PC-3 (cell line): ENCODE results near the gene ADAMTS1.

Experiments
- EZH2 ChIP-seq: fragments of 300-600 bp; sonication (generic); IDR thresholded peaks from one replicate; pipeline ENCODE4 v1.6.1; 2017; ENCODE audit warnings: antibody characterized with exemption, mild to moderate bottlenecking, low read length; ENCODE audit not compliant: unreplicated experiment
- TF ChIP-seq, protein P1 (sequence below): fragments of 300-600 bp; sonication (generic); conservative IDR thresholded peaks from 2 replicates; pipeline ENCODE4 v1.5.1; 2017; ENCODE audit warnings: antibody characterized with exemption, low read depth, mild to moderate bottlenecking, low read length

GRCh38 chr21:26812173-26812572 is 33.0 kb downstream of the ADAMTS1 start:
- TF ChIP-seq EZH2, result no peak
- TF ChIP-seq, protein P1, sequence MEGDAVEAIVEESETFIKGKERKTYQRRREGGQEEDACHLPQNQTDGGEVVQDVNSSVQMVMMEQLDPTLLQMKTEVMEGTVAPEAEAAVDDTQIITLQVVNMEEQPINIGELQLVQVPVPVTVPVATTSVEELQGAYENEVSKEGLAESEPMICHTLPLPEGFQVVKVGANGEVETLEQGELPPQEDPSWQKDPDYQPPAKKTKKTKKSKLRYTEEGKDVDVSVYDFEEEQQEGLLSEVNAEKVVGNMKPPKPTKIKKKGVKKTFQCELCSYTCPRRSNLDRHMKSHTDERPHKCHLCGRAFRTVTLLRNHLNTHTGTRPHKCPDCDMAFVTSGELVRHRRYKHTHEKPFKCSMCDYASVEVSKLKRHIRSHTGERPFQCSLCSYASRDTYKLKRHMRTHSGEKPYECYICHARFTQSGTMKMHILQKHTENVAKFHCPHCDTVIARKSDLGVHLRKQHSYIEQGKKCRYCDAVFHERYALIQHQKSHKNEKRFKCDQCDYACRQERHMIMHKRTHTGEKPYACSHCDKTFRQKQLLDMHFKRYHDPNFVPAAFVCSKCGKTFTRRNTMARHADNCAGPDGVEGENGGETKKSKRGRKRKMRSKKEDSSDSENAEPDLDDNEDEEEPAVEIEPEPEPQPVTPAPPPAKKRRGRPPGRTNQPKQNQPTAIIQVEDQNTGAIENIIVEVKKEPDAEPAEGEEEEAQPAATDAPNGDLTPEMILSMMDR, result no peak
